Measurements from ENCODE around the gene AKR1D1.

- TF ChIP-seq, protein P1, sequence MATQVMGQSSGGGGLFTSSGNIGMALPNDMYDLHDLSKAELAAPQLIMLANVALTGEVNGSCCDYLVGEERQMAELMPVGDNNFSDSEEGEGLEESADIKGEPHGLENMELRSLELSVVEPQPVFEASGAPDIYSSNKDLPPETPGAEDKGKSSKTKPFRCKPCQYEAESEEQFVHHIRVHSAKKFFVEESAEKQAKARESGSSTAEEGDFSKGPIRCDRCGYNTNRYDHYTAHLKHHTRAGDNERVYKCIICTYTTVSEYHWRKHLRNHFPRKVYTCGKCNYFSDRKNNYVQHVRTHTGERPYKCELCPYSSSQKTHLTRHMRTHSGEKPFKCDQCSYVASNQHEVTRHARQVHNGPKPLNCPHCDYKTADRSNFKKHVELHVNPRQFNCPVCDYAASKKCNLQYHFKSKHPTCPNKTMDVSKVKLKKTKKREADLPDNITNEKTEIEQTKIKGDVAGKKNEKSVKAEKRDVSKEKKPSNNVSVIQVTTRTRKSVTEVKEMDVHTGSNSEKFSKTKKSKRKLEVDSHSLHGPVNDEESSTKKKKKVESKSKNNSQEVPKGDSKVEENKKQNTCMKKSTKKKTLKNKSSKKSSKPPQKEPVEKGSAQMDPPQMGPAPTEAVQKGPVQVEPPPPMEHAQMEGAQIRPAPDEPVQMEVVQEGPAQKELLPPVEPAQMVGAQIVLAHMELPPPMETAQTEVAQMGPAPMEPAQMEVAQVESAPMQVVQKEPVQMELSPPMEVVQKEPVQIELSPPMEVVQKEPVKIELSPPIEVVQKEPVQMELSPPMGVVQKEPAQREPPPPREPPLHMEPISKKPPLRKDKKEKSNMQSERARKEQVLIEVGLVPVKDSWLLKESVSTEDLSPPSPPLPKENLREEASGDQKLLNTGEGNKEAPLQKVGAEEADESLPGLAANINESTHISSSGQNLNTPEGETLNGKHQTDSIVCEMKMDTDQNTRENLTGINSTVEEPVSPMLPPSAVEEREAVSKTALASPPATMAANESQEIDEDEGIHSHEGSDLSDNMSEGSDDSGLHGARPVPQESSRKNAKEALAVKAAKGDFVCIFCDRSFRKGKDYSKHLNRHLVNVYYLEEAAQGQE (IDR thresholded peaks at IDR 0.05; ENCODE audit: low read depth) = no peak
- TF ChIP-seq, protein P2, sequence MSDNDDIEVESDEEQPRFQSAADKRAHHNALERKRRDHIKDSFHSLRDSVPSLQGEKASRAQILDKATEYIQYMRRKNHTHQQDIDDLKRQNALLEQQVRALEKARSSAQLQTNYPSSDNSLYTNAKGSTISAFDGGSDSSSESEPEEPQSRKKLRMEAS (IDR thresholded peaks at IDR 0.05) = no peak
- TF ChIP-seq YY1 (IDR thresholded peaks at IDR 0.05; ENCODE audit: low read depth) = no peak
- no peak for TF ChIP-seq CEBPB (IDR thresholded peaks at IDR 0.05)
- no peak for TF ChIP-seq RAD21 (IDR thresholded peaks at IDR 0.05; ENCODE audit: low read depth)
- no peak for TF ChIP-seq USF1 (IDR thresholded peaks at IDR 0.05)
- TF ChIP-seq EP300 (IDR thresholded peaks at IDR 0.05; ENCODE audit: borderline replicate concordance) = no peak
- TF ChIP-seq ZBTB7A (IDR thresholded peaks at IDR 0.05; ENCODE audit: low read depth) = no peak
- no peak for TF ChIP-seq TAF1 (IDR thresholded peaks at IDR 0.05; ENCODE audit: low read depth)
- TF ChIP-seq CREB1 (IDR thresholded peaks at IDR 0.05; ENCODE audit: low read depth) = no peak
Observed at GRCh38 chr7:138162236-138162635, 86.0 kb downstream of the AKR1D1 start.
